Measurements from ENCODE around the gene GPR180.
A peak's percentile ranks its signal among the peaks of the same experiment; 100 is the strongest.

Gene GPR180

GRCh38 chr13:94657167-94657566, 55.5 kb downstream of the GPR180 start:
- peak; percentile 31 for DNase-seq

GRCh38 chr13:94658926-94659597, 57.4 kb downstream of the GPR180 start:
- no peak for DNase-seq

GRCh38 chr13:94659598-94659946, 57.9 kb downstream of the GPR180 start:
- no peak for DNase-seq

GRCh38 chr13:94660695-94661326, 59.2 kb downstream of the GPR180 start:
- no peak for DNase-seq

- no peak for DNase-seq
Measured at GRCh38 chr13:94661406-94661805, 59.7 kb downstream of the GPR180 start.

GRCh38 chr13:94662274-94662945, 60.8 kb downstream of the GPR180 start:
- DNase-seq, result no peak

GRCh38 chr13:94664889-94665288, 63.2 kb downstream of the GPR180 start:
- no peak for DNase-seq

GRCh38 chr13:94666065-94666464, 64.4 kb downstream of the GPR180 start:
- DNase-seq, result no peak

GRCh38 chr13:94667190-94667589, 65.5 kb downstream of the GPR180 start:
- peak; percentile 23 for DNase-seq

- DNase-seq, result no peak
Measured at GRCh38 chr13:94672400-94672799, 70.7 kb downstream of the GPR180 start.

GRCh38 chr13:94673851-94674250, 72.2 kb downstream of the GPR180 start:
- no peak for DNase-seq

- peak; percentile 40 for DNase-seq
Measured at GRCh38 chr13:94674609-94675348, 73.1 kb downstream of the GPR180 start.

- no peak for DNase-seq
Measured at GRCh38 chr13:94677799-94678198, 76.1 kb downstream of the GPR180 start.

- DNase-seq, result no peak
Measured at GRCh38 chr13:94678845-94679244, 77.2 kb downstream of the GPR180 start.

GRCh38 chr13:94679614-94680013, 78.0 kb downstream of the GPR180 start:
- no peak for DNase-seq

- no peak for DNase-seq
Measured at GRCh38 chr13:94682229-94682628, 80.6 kb downstream of the GPR180 start.

- DNase-seq, result no peak
Measured at GRCh38 chr13:94683409-94683808, 81.8 kb downstream of the GPR180 start.
